ENCODE data around the gene SLC8A1.

DNA sequence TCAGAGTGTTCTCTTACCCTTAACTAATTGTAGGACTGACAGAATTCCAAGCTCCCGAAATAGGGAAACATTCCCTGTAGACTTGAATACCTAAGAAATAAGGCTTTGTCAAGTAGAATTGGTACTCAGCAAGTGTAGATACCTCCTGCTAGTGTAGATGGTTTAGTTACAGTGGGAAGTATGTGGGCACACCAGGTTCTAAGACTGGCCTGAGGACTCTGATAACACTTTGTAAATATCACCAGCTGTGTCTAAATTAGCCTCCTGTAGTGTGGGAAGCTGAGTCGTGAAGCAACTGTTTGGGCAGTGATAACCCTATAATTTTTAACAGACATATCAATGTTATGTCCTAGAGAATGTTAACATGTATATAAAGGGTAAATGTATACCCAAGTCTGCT lies 304.5 kb downstream of the SLC8A1 start:
- TF ChIP-seq POLR2A (IDR thresholded peaks at IDR 0.05; ENCODE audit: low read length) (no peak), GATA1 (IDR thresholded peaks at IDR 0.05; ENCODE audit: low read depth, low read length) (no peak)

All from erythroblast (primary cell).